Measurements from ENCODE around the gene PSTK. TPM values are rescaled to one million over a fixed set of nuclear protein-coding genes. Genes with fewer than 3 reads are reported as not detected.

The PSTK gene
- total and polyA plus RNA-seq, 9 of the 15 experiments (the other 6 are each of a cell fraction or from before 2014, with no cell fraction given), result 13.2 to 49.7 (median 18.9) TPM

DNA sequence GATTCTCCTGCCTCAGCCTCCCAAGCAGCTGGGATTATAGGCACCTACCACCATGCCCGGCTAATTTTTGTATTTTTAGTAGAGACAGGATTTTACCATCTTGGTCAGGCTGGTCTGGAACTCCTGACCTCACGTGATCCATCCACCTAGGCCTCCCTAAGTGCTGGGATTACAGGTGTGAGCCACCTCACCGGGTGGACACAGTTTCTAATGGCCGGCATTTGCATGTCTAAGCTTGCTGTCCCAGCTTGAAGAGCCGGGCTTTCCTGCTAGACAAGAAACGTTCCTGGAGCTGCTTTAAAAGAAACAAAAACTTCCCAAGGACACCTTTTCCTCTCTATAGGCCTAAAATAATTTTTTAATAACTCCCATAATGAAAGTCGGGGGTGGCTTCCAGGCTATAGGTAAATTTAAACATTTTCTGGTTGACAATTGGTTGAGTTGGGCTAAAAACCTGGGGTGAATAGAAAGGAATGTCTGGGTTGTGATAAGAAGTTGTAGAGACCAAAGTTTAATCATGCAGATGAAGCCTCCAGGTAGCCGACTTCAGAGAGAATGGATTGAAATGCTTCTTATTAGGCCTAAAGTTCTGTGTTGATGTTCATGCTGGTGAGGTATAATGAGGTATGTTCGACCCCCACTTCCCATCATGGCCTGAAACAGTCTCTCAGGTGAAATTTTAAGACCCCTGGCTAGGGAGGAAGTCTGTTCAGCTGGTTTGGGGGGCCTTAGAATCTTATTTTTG lies 37.4 kb downstream of the PSTK start:
- in situ Hi-C loops (cut with MboI), result no loop called here

More for the DNA sequence above, 37.4 kb downstream of the PSTK start:
- no peak overlapping the region for H3K4me3 ChIP-seq
- no peaks in the 10 kb centered on the region for H3K27me3 ChIP-seq (ENCODE audit: control insufficient read depth in 2 of 2, insufficient read depth in 2 of 2, low read length in 2 of 2)
- no peak overlapping the region for H3K27ac ChIP-seq (ENCODE audit: extremely low read depth, low read depth, low read length)
- H3K36me3 ChIP-seq (ENCODE audit: control insufficient read depth, insufficient read depth, low read length), result no peaks in the 10 kb centered on the region
- H3K4me1 ChIP-seq (replicated peaks in 1 of 2; ENCODE audit: control insufficient read depth in 2 of 2, insufficient read depth in 2 of 2, low read length in 2 of 2), result no peaks in the 10 kb centered on the region; a peak in 1 of 5 replicates
- BruUV-seq (replicated peaks), result no TSS peak
- no peak for FAIRE-seq
- POLR2A ChIA-PET, result interaction anchor here (1.0 kb wide), 1 partner anchor 8 kb away, joined by 3 read pairs; the partner anchor contains the start of gene ACADSB
- no peak overlapping the region for H3K9ac ChIP-seq (ENCODE audit: insufficient read depth in 1 of 2, low read depth in 2 of 2, low read length in 2 of 2)
- TF ChIP-seq COPS2 (conservative IDR thresholded peaks at IDR 0.05), result no peak
- TF ChIP-seq GTF2F1 (IDR thresholded peaks at IDR 0.05; ENCODE audit: low read depth, low read length), result no peak
- TF ChIP-seq SMAD1 (IDR thresholded peaks at IDR 0.05; ENCODE audit: low read depth, low read length, partially characterized antibody), result no peak
- TF ChIP-seq CHD1 (IDR thresholded peaks at IDR 0.05; ENCODE audit: low read length), result no peak
- TF ChIP-seq BHLHE40 (IDR thresholded peaks at IDR 0.05; ENCODE audit: low read length), result no peak
- TF ChIP-seq, protein P1, sequence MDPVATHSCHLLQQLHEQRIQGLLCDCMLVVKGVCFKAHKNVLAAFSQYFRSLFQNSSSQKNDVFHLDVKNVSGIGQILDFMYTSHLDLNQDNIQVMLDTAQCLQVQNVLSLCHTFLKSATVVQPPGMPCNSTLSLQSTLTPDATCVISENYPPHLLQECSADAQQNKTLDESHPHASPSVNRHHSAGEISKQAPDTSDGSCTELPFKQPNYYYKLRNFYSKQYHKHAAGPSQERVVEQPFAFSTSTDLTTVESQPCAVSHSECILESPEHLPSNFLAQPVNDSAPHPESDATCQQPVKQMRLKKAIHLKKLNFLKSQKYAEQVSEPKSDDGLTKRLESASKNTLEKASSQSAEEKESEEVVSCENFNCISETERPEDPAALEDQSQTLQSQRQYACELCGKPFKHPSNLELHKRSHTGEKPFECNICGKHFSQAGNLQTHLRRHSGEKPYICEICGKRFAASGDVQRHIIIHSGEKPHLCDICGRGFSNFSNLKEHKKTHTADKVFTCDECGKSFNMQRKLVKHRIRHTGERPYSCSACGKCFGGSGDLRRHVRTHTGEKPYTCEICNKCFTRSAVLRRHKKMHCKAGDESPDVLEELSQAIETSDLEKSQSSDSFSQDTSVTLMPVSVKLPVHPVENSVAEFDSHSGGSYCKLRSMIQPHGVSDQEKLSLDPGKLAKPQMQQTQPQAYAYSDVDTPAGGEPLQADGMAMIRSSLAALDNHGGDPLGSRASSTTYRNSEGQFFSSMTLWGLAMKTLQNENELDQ (CRISPR knock-in tag; IDR thresholded peaks at IDR 0.05; ENCODE audit: borderline replicate concordance), result no peak
- TF ChIP-seq ZNF589 (CRISPR knock-in tag; IDR thresholded peaks at IDR 0.05; ENCODE audit: low read depth), result no peak
- TF ChIP-seq NEUROD1 (IDR thresholded peaks at IDR 0.05; ENCODE audit: borderline replicate concordance, low read depth, low read length, partially characterized antibody), result no peak
- no peak for TF ChIP-seq DNMT1 (IDR thresholded peaks at IDR 0.05)
- no peak for TF ChIP-seq NELFE (IDR thresholded peaks at IDR 0.05; ENCODE audit: insufficient read depth, insufficient read length)
- no peak for TF ChIP-seq EP400 (IDR thresholded peaks at IDR 0.05)
- TF ChIP-seq, protein P2, sequence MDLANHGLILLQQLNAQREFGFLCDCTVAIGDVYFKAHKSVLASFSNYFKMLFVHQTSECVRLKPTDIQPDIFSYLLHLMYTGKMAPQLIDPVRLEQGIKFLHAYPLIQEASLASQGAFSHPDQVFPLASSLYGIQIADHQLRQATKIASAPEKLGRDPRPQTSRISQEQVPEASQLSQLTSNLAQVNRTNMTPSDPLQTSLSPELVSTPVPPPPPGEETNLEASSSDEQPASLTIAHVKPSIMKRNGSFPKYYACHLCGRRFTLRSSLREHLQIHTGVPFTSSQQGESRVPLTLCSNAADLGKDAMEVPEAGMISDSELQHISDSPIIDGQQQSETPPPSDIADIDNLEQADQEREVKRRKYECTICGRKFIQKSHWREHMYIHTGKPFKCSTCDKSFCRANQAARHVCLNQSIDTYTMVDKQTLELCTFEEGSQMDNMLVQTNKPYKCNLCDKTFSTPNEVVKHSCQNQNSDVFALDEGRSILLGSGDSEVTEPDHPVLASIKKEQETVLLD (IDR thresholded peaks at IDR 0.05), result no peak
- TF ChIP-seq HDAC3 (IDR thresholded peaks at IDR 0.05; ENCODE audit: borderline replicate concordance, partially characterized antibody), result no peak
- TF ChIP-seq FOXK1 (CRISPR knock-in tag; IDR thresholded peaks at IDR 0.05; ENCODE audit: borderline replicate concordance), result no peak
- TF ChIP-seq ZKSCAN8 (CRISPR knock-in tag; IDR thresholded peaks at IDR 0.05), result no peak
- no peak for TF ChIP-seq CEBPB (tag; IDR thresholded peaks at IDR 0.05)
- no peaks in the 10 kb centered on the region for H3K9me3 ChIP-seq (replicated peaks; ENCODE audit: control insufficient read depth, insufficient read depth, low read depth, low read length)
- CTCF ChIA-PET (ENCODE audit: low intra/inter-chr PET ratio), result no interaction called here
- H3K9me1 ChIP-seq (ENCODE audit: control insufficient read depth, insufficient read depth, low read length), result no peaks in the 10 kb centered on the region
- ATAC-seq, result no peak
- no peaks in the 10 kb centered on the region for H3K79me2 ChIP-seq (ENCODE audit: control insufficient read depth, insufficient read depth, low read length)
- H4K20me1 ChIP-seq (replicated peaks; ENCODE audit: control insufficient read depth, insufficient read depth, low read length), result no peaks in the 10 kb centered on the region
- H2AFZ ChIP-seq (ENCODE audit: low read depth, low read length), result no peak overlapping the region
- no peak for DNase-seq (ENCODE audit: extremely low read depth in 1 of 4, low spot score in 3 of 4)
- no peak overlapping the region for H3K4me2 ChIP-seq (ENCODE audit: insufficient read depth, low read length)
- intact Hi-C loops (cut with micrococcal nuclease), result no loop called here
- 37% methylated on average over 8 of the region's 9 CpGs for WGBS (ENCODE audit: insufficient coverage, low coverage, missing lambda C conversion rate)

All from K562 (cell line).